ENCODE data around the gene THBS4. TPM values are rescaled to one million over a fixed set of nuclear protein-coding genes. Genes with fewer than 3 reads are reported as not detected.

THBS4 gene
- polyA plus RNA-seq (2012; ENCODE audit: missing spikeins), result 0.81 TPM

DNA sequence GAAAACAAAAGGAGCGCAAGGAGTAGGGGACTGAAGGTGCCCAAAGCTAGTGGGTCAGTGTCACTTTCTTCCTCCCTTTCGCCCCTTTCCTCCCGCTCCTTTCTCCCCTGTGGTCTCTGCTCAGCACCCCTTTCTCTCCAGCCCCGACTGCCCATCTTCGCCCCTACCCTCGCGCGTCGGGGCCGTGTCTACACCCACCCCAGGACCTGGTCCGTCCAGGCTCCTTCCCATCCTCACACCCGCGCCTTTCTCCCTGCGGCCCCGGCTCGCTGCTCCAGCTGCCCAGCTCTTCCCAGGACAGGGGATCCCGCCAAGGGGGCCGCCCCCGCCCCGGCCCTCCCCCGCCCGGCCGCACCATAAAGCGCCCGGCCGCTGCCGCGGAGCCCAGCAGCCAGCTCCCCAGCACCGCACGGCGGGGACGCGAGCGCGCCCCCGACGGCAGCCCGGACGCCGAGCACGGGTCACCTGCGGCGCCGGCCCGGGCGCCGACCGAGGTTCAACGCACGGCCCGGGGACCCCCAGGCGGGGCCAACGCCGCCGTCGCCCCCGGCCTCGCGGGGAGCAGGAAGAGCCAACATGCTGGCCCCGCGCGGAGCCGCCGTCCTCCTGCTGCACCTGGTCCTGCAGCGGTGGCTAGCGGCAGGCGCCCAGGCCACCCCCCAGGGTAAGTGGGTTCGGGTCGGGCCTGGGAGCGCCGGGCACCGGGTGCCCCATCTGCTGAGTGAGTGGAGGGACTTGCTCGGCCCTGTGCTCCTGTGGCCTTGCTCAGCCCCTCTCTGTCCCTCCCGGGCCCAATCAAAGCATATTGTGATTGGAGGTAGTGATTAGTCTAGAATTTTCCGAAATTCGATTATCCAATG is at the start of gene THBS4:
THBS4 (plus strand) TSS at position 387 of the 860 bp plus-strand sequence; CDS start at position 577, 190 bp downstream.
- TF ChIP-seq TAF1 (IDR thresholded peaks at IDR 0.05; ENCODE audit: borderline replicate concordance, low read depth, low read length) (no peak), POLR2A (IDR thresholded peaks at IDR 0.05; ENCODE audit: low read depth, low read length) (no peak), POLR2AphosphoS5 (IDR thresholded peaks at IDR 0.05; ENCODE audit: low read depth, low read length) (no peak)
- DNase-seq (ENCODE audit: insufficient read length), result no peak
- no peak for FAIRE-seq

DNA sequence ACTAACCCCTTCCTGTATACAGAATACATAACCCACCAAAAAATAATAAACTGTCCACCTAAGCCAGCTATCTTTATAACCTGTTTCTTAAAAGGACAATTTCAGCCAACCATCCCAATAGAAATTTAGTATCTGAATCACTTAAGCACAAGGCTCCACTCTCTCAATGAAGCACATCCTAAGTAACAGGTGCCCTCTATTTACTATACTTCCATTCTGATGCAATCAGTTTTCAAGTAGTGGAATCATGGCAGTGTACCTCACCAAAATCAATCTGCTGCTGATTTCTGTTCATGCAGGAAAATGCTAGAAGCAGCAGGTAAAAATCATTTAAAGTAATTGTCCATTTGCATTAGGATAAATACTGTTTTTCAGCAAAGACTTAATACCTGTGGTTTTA is 48.9 kb upstream of the THBS4 start:
- FAIRE-seq (no peak), DNase-seq (ENCODE audit: insufficient read length) (no peak)
- TF ChIP-seq POLR2A (IDR thresholded peaks at IDR 0.05; ENCODE audit: low read depth, low read length) (no peak), POLR2AphosphoS5 (IDR thresholded peaks at IDR 0.05; ENCODE audit: low read depth, low read length) (no peak), TAF1 (IDR thresholded peaks at IDR 0.05; ENCODE audit: borderline replicate concordance, low read depth, low read length) (no peak)

DNA sequence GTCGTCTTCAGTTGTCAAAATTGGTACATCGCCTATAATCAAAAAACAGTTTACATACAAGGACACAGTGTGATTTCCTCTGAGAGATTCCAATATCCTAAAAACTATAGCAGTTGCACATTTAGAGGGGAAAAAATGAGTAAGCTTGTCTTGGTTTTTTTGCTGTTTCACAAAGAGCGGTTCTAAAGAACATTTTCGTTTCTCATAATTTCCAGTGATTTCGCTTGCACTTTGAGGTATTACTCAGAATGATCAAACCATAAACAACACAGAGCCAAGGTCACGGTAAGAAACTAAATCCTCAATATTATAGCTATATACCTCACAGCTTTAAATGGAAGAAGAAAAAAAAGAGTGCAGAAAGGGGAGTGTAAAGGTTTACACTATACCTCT is 44.9 kb upstream of the THBS4 start:
- DNase-seq (ENCODE audit: insufficient read length) (peak; percentile 4), FAIRE-seq (peak; percentile 94)
- no peak for TF ChIP-seq TAF1 (IDR thresholded peaks at IDR 0.05; ENCODE audit: borderline replicate concordance, low read depth, low read length)
- TF ChIP-seq POLR2A (IDR thresholded peaks at IDR 0.05; ENCODE audit: low read depth, low read length), result no peak
- no peak for TF ChIP-seq POLR2AphosphoS5 (IDR thresholded peaks at IDR 0.05; ENCODE audit: low read depth, low read length)

DNA sequence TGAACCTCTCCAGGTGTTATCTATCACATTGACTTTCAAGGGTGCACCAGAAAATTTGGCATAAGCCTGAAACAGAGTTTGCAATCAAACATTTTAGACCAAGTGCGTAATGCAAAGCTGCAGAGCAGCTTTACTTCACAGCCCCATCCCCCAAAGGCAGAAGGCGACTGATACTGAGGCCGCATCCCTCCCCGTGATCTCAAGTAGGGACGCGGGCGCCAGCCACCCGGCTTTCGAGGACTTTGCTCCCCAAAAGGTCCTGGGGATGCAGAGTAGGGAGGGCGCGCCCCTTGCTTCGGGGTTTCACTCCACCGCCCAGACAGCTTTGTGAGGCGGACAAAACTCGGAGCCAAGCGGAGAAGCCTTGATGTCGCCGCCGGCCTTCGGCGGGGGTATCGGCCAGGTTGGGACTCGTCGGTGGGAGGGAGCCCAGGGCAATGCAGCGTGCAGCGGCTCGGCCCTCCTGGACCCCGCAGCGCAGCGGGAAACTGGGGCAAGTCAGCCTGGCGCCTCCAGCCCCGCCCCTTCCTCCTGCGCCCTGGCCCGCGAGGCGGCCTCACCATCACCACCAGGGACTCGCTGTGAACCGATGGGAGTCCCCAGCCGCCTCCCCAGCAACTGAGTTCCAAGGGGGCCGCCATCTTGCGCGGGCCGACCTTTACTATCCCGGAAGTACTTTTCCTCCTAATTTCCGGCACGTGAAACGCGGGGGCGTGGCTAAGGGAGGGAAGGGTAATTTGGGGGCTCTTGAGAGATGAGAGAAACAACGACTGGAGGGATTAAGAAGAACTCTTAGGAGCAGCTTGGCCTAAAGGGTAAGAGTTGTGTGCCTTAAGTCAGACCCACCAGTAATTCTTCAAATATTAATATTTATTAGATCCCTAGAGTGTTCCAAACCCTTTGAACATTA is 44.3 kb upstream of the THBS4 start, which contains the start of gene MTX3:
MTX3 (minus strand) TSS at position 665 of the 910 bp plus-strand sequence; CDS start at position 641, 24 bp downstream.
- DNase-seq (ENCODE audit: insufficient read length) (peak; percentile 48), FAIRE-seq (peak; percentile 92)
- TF ChIP-seq POLR2AphosphoS5 (IDR thresholded peaks at IDR 0.05; ENCODE audit: low read depth, low read length) (peak; percentile 58; the same call in 1 of the 2 replicates), POLR2A (IDR thresholded peaks at IDR 0.05; ENCODE audit: low read depth, low read length) (peak; percentile 49; the same call in 1 of the 2 replicates), TAF1 (IDR thresholded peaks at IDR 0.05; ENCODE audit: borderline replicate concordance, low read depth, low read length) (peak; percentile 44; the same call in 1 of the 2 replicates)

DNA sequence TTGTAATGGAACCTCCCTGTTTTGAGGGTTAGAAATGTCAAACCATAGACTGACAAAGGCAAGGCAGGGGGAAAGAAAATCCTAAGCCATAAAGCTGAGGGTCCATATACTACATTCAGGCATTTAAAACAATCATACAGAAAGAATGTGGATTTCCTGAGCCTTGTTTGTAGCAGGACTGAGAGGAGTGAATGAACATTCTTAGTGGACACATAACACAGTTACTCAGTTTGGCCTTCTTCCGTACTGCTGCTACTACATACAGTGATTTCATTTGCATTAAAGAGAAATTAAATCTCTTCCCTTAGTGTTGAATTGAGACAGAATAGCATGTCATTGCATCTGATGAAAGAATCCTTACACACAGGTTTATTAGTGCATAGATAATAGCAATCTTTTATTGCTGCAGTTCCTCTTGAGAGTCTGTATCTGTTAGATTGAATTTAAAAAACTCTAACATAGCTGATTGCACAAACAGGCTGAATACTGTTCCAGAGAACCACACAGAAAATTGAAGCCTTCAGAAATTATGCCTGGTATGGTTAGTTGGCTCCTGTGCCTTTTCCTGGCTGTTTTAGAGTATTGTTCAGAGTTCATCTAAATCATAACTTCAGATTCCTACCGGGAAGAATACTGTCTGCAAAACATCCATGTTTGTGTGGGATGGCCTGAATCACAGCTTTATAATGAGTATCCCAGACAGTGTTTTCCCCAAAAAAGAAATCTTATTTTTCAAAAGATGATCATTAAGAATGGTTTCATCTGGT is 42.1 kb upstream of the THBS4 start:
- FAIRE-seq (peak; percentile 44), DNase-seq (ENCODE audit: insufficient read length) (no peak)
- no peak for TF ChIP-seq TAF1 (IDR thresholded peaks at IDR 0.05; ENCODE audit: borderline replicate concordance, low read depth, low read length)
- no peak for TF ChIP-seq POLR2AphosphoS5 (IDR thresholded peaks at IDR 0.05; ENCODE audit: low read depth, low read length)
- TF ChIP-seq POLR2A (IDR thresholded peaks at IDR 0.05; ENCODE audit: low read depth, low read length), result no peak

DNA sequence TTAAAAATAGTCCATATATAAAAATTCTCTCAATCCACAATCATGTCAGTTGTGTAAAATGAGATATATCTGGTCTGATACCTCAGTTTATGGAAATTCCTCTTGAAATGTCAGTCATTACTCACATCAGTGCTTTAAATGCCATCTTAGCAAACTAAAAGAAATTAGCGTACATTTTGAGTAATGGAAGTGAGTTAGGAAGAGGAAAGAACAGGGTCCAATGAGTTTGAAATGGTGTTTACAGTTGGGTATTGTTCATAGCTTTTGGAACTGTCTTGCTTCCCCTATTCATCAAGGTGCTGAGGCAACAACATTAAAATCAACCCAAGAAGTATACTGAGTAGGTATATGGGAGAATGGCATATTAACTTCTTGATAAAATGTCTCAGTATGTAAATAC is 35.4 kb upstream of the THBS4 start:
- TF ChIP-seq POLR2A (IDR thresholded peaks at IDR 0.05; ENCODE audit: low read depth, low read length) (no peak), TAF1 (IDR thresholded peaks at IDR 0.05; ENCODE audit: borderline replicate concordance, low read depth, low read length) (no peak), POLR2AphosphoS5 (IDR thresholded peaks at IDR 0.05; ENCODE audit: low read depth, low read length) (no peak)
- DNase-seq (ENCODE audit: insufficient read length) (no peak), FAIRE-seq (peak; percentile 24)

DNA sequence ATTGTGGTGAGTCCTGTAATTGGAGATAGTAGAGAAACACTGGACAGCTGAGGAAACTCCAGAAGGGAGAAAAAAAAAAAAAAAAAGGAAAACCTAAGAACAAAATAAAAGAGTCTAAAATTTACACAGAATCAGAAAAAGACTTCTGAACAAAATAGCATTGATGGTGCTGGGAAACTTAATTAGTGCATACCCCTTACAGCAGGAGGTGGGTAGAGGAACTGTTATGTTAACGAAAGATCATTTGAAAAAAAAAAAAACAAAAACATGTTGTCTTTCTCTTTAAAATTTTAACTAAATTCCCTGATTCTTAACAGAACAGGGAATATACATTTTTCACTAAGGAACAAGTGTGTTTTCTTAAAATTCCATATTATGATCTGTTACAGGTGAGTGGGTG is 32.5 kb upstream of the THBS4 start:
- DNase-seq (ENCODE audit: insufficient read length), result no peak
- no peak for FAIRE-seq
- TF ChIP-seq TAF1 (IDR thresholded peaks at IDR 0.05; ENCODE audit: borderline replicate concordance, low read depth, low read length), result no peak
- no peak for TF ChIP-seq POLR2A (IDR thresholded peaks at IDR 0.05; ENCODE audit: low read depth, low read length)
- no peak for TF ChIP-seq POLR2AphosphoS5 (IDR thresholded peaks at IDR 0.05; ENCODE audit: low read depth, low read length)

DNA sequence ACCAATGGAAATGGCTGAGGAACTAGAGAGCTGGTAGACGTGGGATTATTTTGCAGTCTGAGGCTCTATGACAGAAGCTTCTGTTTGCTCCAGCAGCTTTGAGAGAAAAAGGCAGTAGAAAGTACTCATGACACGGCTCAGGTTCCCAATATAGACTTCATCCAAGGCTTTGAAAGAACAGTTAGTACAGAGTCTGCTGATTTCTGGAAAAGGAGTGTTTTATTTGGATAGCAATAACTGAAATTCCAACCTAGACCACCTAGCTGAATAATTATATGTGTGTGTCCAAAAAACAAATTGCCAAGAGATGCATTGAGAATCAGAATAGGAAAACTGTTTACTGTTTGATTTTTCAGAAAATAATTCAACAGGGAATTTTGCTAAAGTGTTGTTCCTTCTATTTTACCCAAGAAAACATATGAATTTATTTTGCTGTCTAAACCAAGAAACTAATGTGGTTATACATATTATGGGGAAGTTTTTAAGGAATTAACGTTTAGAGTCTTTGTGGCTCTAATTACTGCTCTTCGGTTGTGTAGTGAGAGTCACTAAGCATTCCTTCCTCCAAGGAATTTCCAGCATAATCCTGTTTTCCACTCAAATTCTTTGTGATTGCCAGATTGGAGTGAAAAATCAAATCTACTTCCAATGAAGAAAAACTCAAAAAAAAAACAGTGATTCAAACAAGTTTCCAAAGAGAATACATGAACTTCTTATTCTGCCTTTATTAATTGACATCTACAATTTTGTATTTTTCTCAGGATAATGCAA is 26.0 kb upstream of the THBS4 start:
- TF ChIP-seq TAF1 (IDR thresholded peaks at IDR 0.05; ENCODE audit: borderline replicate concordance, low read depth, low read length) (no peak), POLR2AphosphoS5 (IDR thresholded peaks at IDR 0.05; ENCODE audit: low read depth, low read length) (no peak), POLR2A (IDR thresholded peaks at IDR 0.05; ENCODE audit: low read depth, low read length) (no peak)
- DNase-seq (ENCODE audit: insufficient read length) (no peak), FAIRE-seq (no peak)

DNA sequence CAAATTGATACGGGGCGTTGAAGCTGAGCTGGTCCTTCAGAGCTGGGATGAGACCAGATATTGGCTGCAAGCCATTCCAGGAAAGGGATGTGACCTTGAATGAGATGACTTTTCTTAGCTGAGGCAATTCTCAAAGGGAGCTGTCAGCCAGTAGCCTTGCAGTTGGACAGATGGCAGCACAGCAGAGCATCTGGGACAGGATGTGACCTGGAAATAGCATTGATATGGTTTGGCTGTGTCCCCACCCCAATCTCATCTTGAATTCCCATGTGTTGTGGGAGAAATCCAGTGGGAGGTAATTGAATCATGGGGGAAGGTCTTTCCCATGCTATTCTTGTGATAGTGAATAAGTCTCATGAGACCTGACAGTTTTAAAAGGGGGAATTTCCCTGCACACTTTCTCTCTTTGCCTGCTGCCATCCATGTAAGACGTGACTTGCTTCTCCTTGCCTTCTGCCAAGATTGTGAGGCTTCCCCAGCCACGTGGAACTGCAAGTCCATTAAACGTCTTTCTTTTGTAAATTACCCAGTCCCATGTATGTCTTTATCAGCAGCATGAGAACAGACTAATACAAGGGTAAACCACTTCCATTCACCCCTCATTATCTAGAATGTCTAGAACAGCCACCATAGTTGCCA is 24.3 kb upstream of the THBS4 start:
- TF ChIP-seq TAF1 (IDR thresholded peaks at IDR 0.05; ENCODE audit: borderline replicate concordance, low read depth, low read length) (no peak), POLR2AphosphoS5 (IDR thresholded peaks at IDR 0.05; ENCODE audit: low read depth, low read length) (no peak), POLR2A (IDR thresholded peaks at IDR 0.05; ENCODE audit: low read depth, low read length) (no peak)
- FAIRE-seq (no peak), DNase-seq (ENCODE audit: insufficient read length) (no peak)

Measured in GM12892 (cell line).